Keratinocyte (primary cell): Measurements from ENCODE around the gene DENND5A. TPM values are rescaled to one million over a fixed set of nuclear protein-coding genes. Genes with fewer than 3 reads are reported as not detected.

Experiments used
- DNase-seq: peaks from one replicate; pipeline ENCODE4 v3.0.0-alpha.2; 2011; ENCODE audit warnings: low read depth, missing footprints, low spot score
- FAIRE-seq: peaks from 2 replicates; lab custom pipeline; 2011; peaks lifted over from hg19 to GRCh38; lab: Jason Lieb, UNC
- H2AFZ ChIP-seq: 2 replicates; pipeline ENCODE4 v1.6.0; 2012; ENCODE audit warnings: low read length, control low read depth, inconsistent platforms; ENCODE audit not compliant: control insufficient read depth
- H3K27ac ChIP-seq: 2 replicates; pipeline ENCODE4 v1.5.1; 2011; ENCODE audit warnings: low read length; ENCODE audit not compliant: control insufficient read depth, insufficient read depth
- H3K27me3 ChIP-seq: 3 replicates; pipeline ENCODE4 v1.6.0; 2011; ENCODE audit warnings: low read length; ENCODE audit not compliant: control insufficient read depth, insufficient read depth; ENCODE audit errors: extremely low read depth
- H3K36me3 ChIP-seq, 2 experiments: 2 replicates in 1 of 2; 3 replicates in 1 of 2; pipeline ENCODE4 v1.5.1; 2011; ENCODE audit warnings: low read length in 2 of 2, mild to moderate bottlenecking in 1 of 2; ENCODE audit not compliant: control insufficient read depth in 2 of 2, insufficient read depth in 2 of 2; ENCODE audit errors: extremely low read depth in 1 of 2
- H3K4me1 ChIP-seq: 3 replicates; pipeline ENCODE4 v1.5.1; 2011; ENCODE audit warnings: low read length; ENCODE audit not compliant: control insufficient read depth, insufficient read depth; ENCODE audit errors: extremely low read depth
- H3K4me2 ChIP-seq: 3 replicates; pipeline ENCODE4 v1.6.0; 2011; ENCODE audit warnings: low read depth, low read length; ENCODE audit not compliant: control insufficient read depth, insufficient read depth; ENCODE audit errors: extremely low read depth
- H3K4me3 ChIP-seq, 3 experiments: fragments of 200-600 bp in 1 of 3; sonication (generic) in 1 of 3; 2 replicates in 2 of 3; 3 replicates in 1 of 3; pipeline ENCODE4 v1.5.1; 2011 to 2016; ENCODE audit warnings: low read length in 3 of 3, mild to moderate bottlenecking in 3 of 3, control low read depth in 2 of 3, inconsistent platforms in 1 of 3, low read depth in 1 of 3, mixed read lengths in 1 of 3, mixed run types in 1 of 3, moderate library complexity in 1 of 3; ENCODE audit not compliant: control insufficient read depth in 2 of 3, insufficient read depth in 2 of 3; ENCODE audit errors: extremely low read depth in 1 of 3
- H3K79me2 ChIP-seq: 2 replicates; pipeline ENCODE4 v1.6.0; 2012; ENCODE audit warnings: low read length; ENCODE audit not compliant: control insufficient read depth, insufficient read depth
- H3K9ac ChIP-seq: 3 replicates; pipeline ENCODE4 v1.6.0; 2011; ENCODE audit warnings: low read length; ENCODE audit not compliant: control insufficient read depth, insufficient read depth; ENCODE audit errors: extremely low read depth
- H3K9me1 ChIP-seq: 3 replicates; pipeline ENCODE4 v1.6.0; 2011; ENCODE audit warnings: low read length; ENCODE audit not compliant: control insufficient read depth, insufficient read depth; ENCODE audit errors: extremely low read depth
- H3K9me3 ChIP-seq: 2 replicates; pipeline ENCODE4 v1.5.1; 2012; ENCODE audit warnings: low read depth, low read length; ENCODE audit not compliant: control insufficient read depth
- H4K20me1 ChIP-seq: 3 replicates; pipeline ENCODE4 v1.6.0; 2011; ENCODE audit warnings: low read length; ENCODE audit not compliant: control insufficient read depth, insufficient read depth; ENCODE audit errors: extremely low read depth
- EZH2 ChIP-seq: IDR thresholded peaks from one replicate; pipeline ENCODE4 v1.6.1; 2012; ENCODE audit warnings: inconsistent platforms, mild to moderate bottlenecking, low read length, moderate library complexity
- dilution Hi-C: fragments of 300-500 bp; cut with MboI; formaldehyde crosslinking; loops from one replicate; pipeline ENCODE4 v1.7.0; 2020; ENCODE audit warnings: low sequenced_read_pairs; ENCODE audit not compliant: extremely low pct_ligation_motif_present
- polyA plus RNA-seq, 5 experiments: library from polyadenylated mRNA; depleted of rRNA in 3 of 5; stranded (reverse) in 3 of 5; stranded (forward) in 1 of 5; unstranded in 1 of 5; fragments of >200 nt; gene quantifications; 1 replicate in 1 of 5; 2 replicates in 3 of 5; 3 replicates in 1 of 5; pipeline versions ENCODE4 v1.2.1 to v1.2.3, GENCODE V29; 2011 to 2012; ENCODE audit warnings: missing spikeins in 2 of 5, low read depth in 1 of 5, low replicate concordance in 1 of 5
- TF ChIP-seq, protein P1 (sequence below), 3 experiments: IDR thresholded peaks in 1 of 3; conservative IDR thresholded peaks in 1 of 3; optimal IDR thresholded peaks in 1 of 3; 2 replicates in 2 of 3; 3 replicates in 1 of 3; pipeline versions ENCODE3 to v1.5.1; 2011; ENCODE audit warnings: low read length in 3 of 3, mild to moderate bottlenecking in 3 of 3, moderate library complexity in 2 of 3, control low read depth in 1 of 3, inconsistent platforms in 1 of 3; ENCODE audit not compliant: insufficient read depth in 2 of 3; ENCODE audit errors: extremely low read depth in 1 of 3

Gene DENND5A
- polyA plus RNA-seq, 1 donor (not counting 4 experiments of a cell fraction or from before 2014, with no cell fraction given) = 49.1 TPM

DNA sequence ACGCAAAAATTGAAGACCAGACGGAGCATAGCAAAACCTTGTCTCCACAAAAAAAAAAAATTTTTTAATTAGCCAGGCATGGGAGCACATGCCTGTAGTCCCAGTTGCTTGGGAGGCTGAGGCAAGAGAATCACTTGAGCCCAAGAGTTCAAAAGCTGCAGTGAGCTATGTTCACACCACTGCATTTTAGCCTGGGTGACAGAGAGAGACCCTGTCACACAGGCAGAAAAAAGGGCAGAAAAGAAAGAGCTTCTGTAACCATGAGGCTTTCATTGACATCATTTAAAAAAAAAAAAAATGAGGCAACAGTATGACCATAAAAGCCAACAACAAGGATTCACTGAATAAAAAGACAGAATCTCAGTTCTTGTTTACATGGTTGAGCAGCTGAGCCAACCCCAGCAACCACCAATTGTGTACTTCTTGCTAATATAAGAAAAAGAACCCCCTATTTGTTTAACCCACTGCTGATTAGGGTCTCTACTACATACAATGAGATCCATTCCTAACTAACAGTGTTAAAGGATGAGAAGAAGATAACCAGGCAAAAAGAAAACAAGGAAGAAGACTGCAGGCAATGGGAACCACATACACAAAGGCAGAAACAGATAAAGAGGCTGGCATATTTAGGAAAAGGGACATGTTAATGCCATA lies 87.6 kb downstream of the DENND5A start:
- DNase-seq (no peak), FAIRE-seq (no peak)
- Histone ChIP-seq H3K36me3 (peaks cover 9 to 11% of the 10 kb centered on the region in 2 experiments), H3K4me2 (no peak overlapping the region), H4K20me1 (no peaks in the 10 kb centered on the region), H3K4me1 (no peaks in the 10 kb centered on the region), H3K9me1 (no peaks in the 10 kb centered on the region), H3K79me2 (no peaks in the 10 kb centered on the region), H3K27ac (no peak overlapping the region), H3K9ac (no peak overlapping the region), H3K4me3 (no peak overlapping the region), H3K27me3 (no peaks in the 10 kb centered on the region), H3K9me3 (no peaks in the 10 kb centered on the region), H2AFZ (no peak overlapping the region)
- TF ChIP-seq EZH2 = no peak
- TF ChIP-seq, protein P1, sequence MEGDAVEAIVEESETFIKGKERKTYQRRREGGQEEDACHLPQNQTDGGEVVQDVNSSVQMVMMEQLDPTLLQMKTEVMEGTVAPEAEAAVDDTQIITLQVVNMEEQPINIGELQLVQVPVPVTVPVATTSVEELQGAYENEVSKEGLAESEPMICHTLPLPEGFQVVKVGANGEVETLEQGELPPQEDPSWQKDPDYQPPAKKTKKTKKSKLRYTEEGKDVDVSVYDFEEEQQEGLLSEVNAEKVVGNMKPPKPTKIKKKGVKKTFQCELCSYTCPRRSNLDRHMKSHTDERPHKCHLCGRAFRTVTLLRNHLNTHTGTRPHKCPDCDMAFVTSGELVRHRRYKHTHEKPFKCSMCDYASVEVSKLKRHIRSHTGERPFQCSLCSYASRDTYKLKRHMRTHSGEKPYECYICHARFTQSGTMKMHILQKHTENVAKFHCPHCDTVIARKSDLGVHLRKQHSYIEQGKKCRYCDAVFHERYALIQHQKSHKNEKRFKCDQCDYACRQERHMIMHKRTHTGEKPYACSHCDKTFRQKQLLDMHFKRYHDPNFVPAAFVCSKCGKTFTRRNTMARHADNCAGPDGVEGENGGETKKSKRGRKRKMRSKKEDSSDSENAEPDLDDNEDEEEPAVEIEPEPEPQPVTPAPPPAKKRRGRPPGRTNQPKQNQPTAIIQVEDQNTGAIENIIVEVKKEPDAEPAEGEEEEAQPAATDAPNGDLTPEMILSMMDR (optimal IDR thresholded peaks at IDR 0.05 in 1 of 3, IDR thresholded peaks at IDR 0.05 in 1 of 3, conservative IDR thresholded peaks at IDR 0.05 in 1 of 3; ENCODE audit: extremely low read depth in 1 of 3, insufficient read depth in 2 of 3, low read length in 3 of 3) = no peak
- dilution Hi-C loops = no loop called here

DNA sequence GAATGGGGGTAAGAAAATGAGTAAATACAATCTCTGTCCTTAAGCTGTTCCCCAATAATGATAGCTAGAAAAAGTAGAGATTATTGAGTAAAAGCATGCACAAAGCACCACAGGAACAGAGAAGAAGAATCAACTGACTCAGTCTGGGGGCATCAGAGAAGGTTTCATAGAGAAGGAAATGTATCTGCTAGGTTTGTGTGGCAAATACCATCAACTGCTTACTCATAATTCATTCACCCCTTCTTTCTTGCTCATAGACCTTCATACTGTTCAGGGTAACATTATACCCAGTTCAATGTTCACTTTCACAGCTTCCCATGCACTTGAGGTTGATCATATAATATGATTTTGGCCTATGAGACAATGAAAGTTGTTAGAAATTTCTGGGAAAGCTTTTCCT lies 88.6 kb downstream of the DENND5A start:
- Histone ChIP-seq H3K27me3 (no peaks in the 10 kb centered on the region), H3K4me2 (no peak overlapping the region), H3K4me3 (no peak overlapping the region), H3K4me1 (no peaks in the 10 kb centered on the region), H2AFZ (no peak overlapping the region), H3K36me3 (peaks cover 9 to 11% of the 10 kb centered on the region in 2 experiments), H3K27ac (no peak overlapping the region), H3K9ac (no peak overlapping the region), H4K20me1 (no peaks in the 10 kb centered on the region), H3K9me1 (no peaks in the 10 kb centered on the region), H3K79me2 (no peaks in the 10 kb centered on the region), H3K9me3 (no peaks in the 10 kb centered on the region)
- FAIRE-seq = no peak
- dilution Hi-C loops = no loop called here
- TF ChIP-seq, protein P1 (optimal IDR thresholded peaks at IDR 0.05 in 1 of 3, IDR thresholded peaks at IDR 0.05 in 1 of 3, conservative IDR thresholded peaks at IDR 0.05 in 1 of 3; ENCODE audit: extremely low read depth in 1 of 3, insufficient read depth in 2 of 3, low read length in 3 of 3) = no peak
- TF ChIP-seq EZH2 = no peak
- no peak for DNase-seq
